Osteocyte (in vitro differentiated cells): ENCODE measurements around the gene GNG14. TPM values are rescaled to one million over a fixed set of nuclear protein-coding genes. Genes with fewer than 3 reads are reported as not detected.

Source experiments
- DNase-seq: peaks from one replicate; pipeline ENCODE4 v3.0.0; 2021; ENCODE audit warnings: mixed read lengths; ENCODE audit not compliant: unreplicated experiment; ENCODE audit errors: extremely low spot score
- H3K27ac Mint-ChIP-seq: one replicate; pipeline ENCODE4 v1.8.0; 2021; ENCODE audit warnings: mild to moderate bottlenecking, mixed read lengths; ENCODE audit not compliant: unreplicated experiment
- H3K27me3 Mint-ChIP-seq: one replicate; pipeline ENCODE4 v1.8.0; 2021; ENCODE audit warnings: mixed read lengths; ENCODE audit not compliant: unreplicated experiment
- H3K36me3 Mint-ChIP-seq: one replicate; pipeline ENCODE4 v1.8.0; 2021; ENCODE audit warnings: mixed read lengths; ENCODE audit not compliant: unreplicated experiment
- H3K4me1 Mint-ChIP-seq: one replicate; pipeline ENCODE4 v1.8.0; 2021; ENCODE audit warnings: mixed read lengths; ENCODE audit not compliant: unreplicated experiment
- H3K4me3 Mint-ChIP-seq: one replicate; pipeline ENCODE4 v1.8.0; 2021; ENCODE audit warnings: mild to moderate bottlenecking, moderate library complexity, mixed read lengths; ENCODE audit not compliant: unreplicated experiment
- H3K9me3 Mint-ChIP-seq: one replicate; pipeline ENCODE4 v1.8.0; 2021; ENCODE audit warnings: mixed read lengths; ENCODE audit not compliant: unreplicated experiment
- total RNA-seq: library from RNA; stranded (reverse); gene quantifications from 2 replicates; pipeline ENCODE4 v1.2.1, GENCODE V29; 2021
- TF ChIP-seq, protein P1 (sequence below): fragments of 200-600 bp; sonication (generic); IDR thresholded peaks from 2 replicates; pipeline ENCODE4 v1.5.0; 2021; ENCODE audit warnings: antibody characterized with exemption, mild to moderate bottlenecking, moderate library complexity

The GNG14 gene
- total RNA-seq, 1 donor from 2014 or later, result not detected

DNA sequence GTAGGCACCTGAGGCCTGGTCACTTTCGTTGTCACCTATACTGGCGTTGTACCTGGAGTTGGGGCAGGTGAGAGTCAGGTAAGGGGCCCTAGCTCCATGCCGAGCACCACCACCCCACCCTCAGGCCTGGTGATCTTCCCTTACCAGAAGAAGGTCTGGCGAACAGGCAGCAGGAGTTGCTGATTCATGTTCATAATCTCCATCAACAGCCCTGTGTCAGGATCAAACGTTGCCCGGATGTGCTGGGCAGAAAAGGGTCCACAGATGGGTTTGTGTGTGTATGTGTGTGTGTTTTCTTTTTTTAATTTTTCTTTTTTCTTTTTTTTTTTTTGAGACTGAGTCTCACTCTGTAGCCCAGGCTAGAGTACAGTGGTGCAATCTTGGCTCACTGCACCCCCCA lies 35.6 kb upstream of the GNG14 start:
- TF ChIP-seq, protein P1, sequence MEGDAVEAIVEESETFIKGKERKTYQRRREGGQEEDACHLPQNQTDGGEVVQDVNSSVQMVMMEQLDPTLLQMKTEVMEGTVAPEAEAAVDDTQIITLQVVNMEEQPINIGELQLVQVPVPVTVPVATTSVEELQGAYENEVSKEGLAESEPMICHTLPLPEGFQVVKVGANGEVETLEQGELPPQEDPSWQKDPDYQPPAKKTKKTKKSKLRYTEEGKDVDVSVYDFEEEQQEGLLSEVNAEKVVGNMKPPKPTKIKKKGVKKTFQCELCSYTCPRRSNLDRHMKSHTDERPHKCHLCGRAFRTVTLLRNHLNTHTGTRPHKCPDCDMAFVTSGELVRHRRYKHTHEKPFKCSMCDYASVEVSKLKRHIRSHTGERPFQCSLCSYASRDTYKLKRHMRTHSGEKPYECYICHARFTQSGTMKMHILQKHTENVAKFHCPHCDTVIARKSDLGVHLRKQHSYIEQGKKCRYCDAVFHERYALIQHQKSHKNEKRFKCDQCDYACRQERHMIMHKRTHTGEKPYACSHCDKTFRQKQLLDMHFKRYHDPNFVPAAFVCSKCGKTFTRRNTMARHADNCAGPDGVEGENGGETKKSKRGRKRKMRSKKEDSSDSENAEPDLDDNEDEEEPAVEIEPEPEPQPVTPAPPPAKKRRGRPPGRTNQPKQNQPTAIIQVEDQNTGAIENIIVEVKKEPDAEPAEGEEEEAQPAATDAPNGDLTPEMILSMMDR, result no peak
- Mint-ChIP-seq H3K4me1 (no peaks in the 10 kb centered on the region), H3K36me3 (peaks cover 27% of the 10 kb centered on the region), H3K4me3 (no peak overlapping the region), H3K9me3 (no peaks in the 10 kb centered on the region), H3K27ac (no peak overlapping the region), H3K27me3 (no peaks in the 10 kb centered on the region)
- DNase-seq, result no peak

DNA sequence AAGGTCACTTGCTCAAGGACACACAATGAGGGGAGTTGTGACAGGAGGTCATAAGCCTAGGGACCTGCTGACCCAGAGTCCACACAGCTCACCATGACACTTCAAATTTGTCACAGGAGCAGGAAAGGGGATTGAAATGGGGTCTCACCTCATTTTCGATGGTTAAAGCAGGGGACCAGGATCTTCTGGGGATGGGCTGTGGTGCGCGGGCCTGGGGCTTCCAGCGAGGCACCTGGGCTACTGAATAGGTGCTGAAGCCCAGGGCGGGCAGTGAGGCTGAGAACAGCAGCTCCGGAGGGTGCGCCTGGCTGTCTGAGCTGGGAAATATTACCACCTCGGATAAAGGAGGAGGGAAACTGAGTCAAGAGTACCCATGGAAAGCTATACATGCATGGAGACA lies 32.3 kb upstream of the GNG14 start:
- no peak overlapping the region for H3K27ac Mint-ChIP-seq
- no peaks in the 10 kb centered on the region for H3K9me3 Mint-ChIP-seq
- no peaks in the 10 kb centered on the region for H3K4me1 Mint-ChIP-seq
- H3K36me3 Mint-ChIP-seq, result peaks cover 31% of the 10 kb centered on the region
- H3K27me3 Mint-ChIP-seq, result no peaks in the 10 kb centered on the region
- TF ChIP-seq, protein P1, result no peak
- DNase-seq, result no peak
- no peak overlapping the region for H3K4me3 Mint-ChIP-seq

DNA sequence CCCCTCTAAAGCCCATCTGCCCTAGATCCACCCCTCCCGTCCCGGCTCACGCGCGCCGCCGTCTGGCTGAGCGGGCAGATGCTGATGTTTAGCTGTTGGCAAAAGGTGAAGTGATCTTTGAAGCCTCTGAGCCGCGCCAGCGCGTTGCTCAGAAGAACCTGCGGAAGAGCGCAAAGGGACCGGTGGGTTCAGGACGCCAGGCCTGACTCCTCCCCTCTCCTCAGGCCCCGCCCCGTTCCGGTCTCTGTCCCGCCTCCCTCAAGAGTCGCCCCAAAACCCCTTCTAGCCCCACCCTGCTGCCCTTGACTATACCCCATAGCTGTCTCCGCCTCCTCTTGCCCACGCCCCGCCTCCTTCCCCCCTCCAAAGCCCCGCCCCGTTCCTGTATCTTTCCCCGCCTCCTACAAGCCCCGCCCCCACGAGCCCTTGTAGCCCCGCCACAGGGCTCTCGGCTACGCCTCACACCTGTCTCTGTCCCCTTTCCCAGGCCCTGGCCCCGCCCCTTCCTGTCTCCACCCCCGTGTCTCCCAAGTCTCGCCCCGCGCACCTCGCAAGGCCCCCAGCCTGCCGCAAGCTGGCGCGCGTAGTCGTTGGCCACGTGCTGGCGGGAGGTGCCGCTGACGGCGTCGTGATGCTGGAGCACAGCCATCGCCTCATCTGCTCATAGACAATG lies 30.8 kb upstream of the GNG14 start:
- Mint-ChIP-seq H3K27me3 (no peaks in the 10 kb centered on the region), H3K36me3 (peaks cover 22% of the 10 kb centered on the region), H3K4me3 (no peak overlapping the region), H3K9me3 (no peaks in the 10 kb centered on the region), H3K4me1 (no peaks in the 10 kb centered on the region), H3K27ac (no peak overlapping the region)
- no peak for DNase-seq
- TF ChIP-seq, protein P1, result no peak

DNA sequence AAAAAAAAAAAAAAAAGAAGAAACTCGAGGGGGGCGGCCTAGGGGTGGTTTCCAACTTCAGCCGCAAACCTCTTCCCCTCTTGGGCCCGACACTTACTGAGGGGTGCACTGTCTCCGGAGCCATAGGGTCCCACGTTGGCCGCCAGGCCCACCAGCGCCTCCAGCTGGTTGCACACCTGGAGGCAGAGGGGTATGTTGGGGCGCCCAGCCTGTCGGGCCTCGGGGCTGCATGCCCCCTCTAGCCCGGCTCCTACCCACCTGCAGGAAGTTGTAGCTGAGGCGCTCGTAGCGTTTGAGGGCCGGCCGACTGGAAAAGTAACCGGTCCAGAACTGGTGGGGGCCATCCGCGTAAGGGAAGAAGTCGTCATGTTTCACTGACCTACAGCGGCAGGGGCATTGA lies 29.8 kb upstream of the GNG14 start:
- DNase-seq, result no peak
- no peaks in the 10 kb centered on the region for H3K4me1 Mint-ChIP-seq
- H3K27me3 Mint-ChIP-seq, result no peaks in the 10 kb centered on the region
- H3K4me3 Mint-ChIP-seq, result no peak overlapping the region
- no peak overlapping the region for H3K27ac Mint-ChIP-seq
- TF ChIP-seq, protein P1, result no peak
- H3K9me3 Mint-ChIP-seq, result no peaks in the 10 kb centered on the region
- H3K36me3 Mint-ChIP-seq, result peaks cover 23% of the 10 kb centered on the region

DNA sequence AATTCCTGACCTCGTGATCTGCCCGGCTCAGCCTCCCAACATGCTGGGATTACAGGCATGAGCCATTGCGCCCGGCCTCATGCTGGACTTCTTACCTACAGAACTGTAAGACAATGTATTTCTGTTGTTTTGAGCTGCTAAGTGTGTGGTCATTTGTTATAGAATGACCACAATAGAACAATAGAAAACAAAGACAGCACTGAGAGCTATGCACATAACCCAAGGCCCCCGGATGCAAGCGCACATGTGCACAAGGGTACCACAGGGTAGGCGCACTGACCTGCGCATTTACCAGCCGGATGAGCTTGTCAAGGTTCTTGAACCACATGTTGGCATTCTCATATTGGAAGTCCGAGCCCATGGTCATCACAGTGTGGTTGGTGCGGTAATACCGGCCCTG lies 26.8 kb upstream of the GNG14 start:
- Mint-ChIP-seq H3K4me1 (peaks cover 3% of the 10 kb centered on the region), H3K4me3 (no peak overlapping the region), H3K27ac (no peak overlapping the region), H3K36me3 (peaks cover 13% of the 10 kb centered on the region), H3K9me3 (no peaks in the 10 kb centered on the region), H3K27me3 (no peaks in the 10 kb centered on the region)
- TF ChIP-seq, protein P1, result no peak
- no peak for DNase-seq
